Panc1 (cell line): ENCODE measurements around the gene NDUFB2.

Experiments used
- CTCF ChIP-seq: fragments of 450-650 bp; IDR thresholded peaks from 2 replicates; pipeline ENCODE4 v1.5.1; 2017; ENCODE audit warnings: mild to moderate bottlenecking
- POLR2AphosphoS5 ChIP-seq: IDR thresholded peaks from 2 replicates; pipeline ENCODE4 v1.6.1; 2012; ENCODE audit warnings: mild to moderate bottlenecking, low read depth, low read length, moderate library complexity
- REST ChIP-seq, 2 experiments: IDR thresholded peaks; 2 replicates each; pipeline ENCODE4 v1.6.1; 2011 to 2012; ENCODE audit warnings: low read depth in 2 of 2, control low read depth in 1 of 2, low read length in 1 of 2, mild to moderate bottlenecking in 1 of 2, moderate library complexity in 1 of 2; ENCODE audit not compliant: insufficient read depth in 1 of 2
- SIN3A ChIP-seq: IDR thresholded peaks from 2 replicates; pipeline ENCODE4 v1.6.1; 2012; ENCODE audit warnings: low read depth, mild to moderate bottlenecking, low read length, moderate library complexity, borderline replicate concordance; ENCODE audit not compliant: insufficient read depth
- TCF7L2 ChIP-seq: IDR thresholded peaks from 2 replicates; pipeline ENCODE4 v1.6.1; 2011; ENCODE audit warnings: mild to moderate bottlenecking, low read depth, low read length, inconsistent platforms

GRCh38 chr7:140744005-140744404 is 47.5 kb downstream of the NDUFB2 start:
- no peak for TF ChIP-seq CTCF
- no peak for TF ChIP-seq REST (IDR thresholded peaks at IDR 0.05; ENCODE audit: insufficient read depth in 1 of 2, low read depth in 2 of 2, low read length in 1 of 2)
- no peak for TF ChIP-seq POLR2AphosphoS5
- TF ChIP-seq TCF7L2 = no peak
- no peak for TF ChIP-seq SIN3A
